HG02763 (cell line): ENCODE measurements around the gene KCNK4.

Experiments used
- ATAC-seq: cut with Tn5 transposase; IDR thresholded peaks from one replicate; pipeline ENCODE4 v1.9.1; 2021; ENCODE audit warnings: mild to moderate bottlenecking, moderate library complexity; ENCODE audit not compliant: unreplicated experiment

Gene KCNK4

DNA sequence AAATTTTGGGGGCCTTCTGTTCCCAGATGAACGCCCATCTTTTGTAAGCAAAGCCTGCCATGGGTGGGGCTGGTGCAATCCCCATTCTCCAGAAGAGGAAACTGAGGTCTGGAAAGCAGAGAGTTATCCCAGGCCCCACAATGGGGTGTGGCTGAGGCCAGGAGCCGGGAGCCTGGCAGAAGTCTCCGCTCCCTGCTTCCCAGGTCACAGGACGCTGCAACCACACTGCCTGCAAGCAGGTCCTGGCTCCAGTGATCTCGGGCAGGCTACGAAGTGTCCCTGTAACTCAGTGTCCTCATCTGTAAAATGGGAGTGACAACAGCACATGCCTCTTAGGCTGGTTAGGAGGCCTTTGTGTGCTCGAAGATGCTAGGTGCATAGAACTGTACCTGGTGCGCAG, 38.1 kb upstream of the KCNK4 start:
- no peak for ATAC-seq

GRCh38 chr11:64253481-64253880, 37.6 kb upstream of the KCNK4 start:
- no peak for ATAC-seq

DNA sequence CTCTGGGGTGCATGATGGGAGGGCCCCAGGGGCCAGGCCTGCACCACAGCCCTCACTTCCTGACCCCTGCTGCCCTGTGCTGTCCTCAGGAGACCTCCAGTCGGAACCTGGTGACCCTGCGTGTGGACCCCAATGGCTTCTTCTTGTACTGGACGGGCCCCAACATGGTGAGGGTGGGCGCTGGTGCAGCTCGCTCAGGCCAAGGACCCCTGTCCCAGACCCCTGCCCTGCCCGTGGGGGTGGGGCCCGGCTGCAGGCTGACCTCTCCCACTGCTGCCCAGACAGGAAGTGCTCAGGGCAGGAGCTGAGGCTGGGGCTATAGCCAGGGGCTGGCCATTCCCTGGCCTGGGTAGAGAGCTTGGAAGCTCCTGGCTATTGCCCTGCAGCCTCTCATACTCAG, 36.8 kb upstream of the KCNK4 start:
- no peak for ATAC-seq

DNA sequence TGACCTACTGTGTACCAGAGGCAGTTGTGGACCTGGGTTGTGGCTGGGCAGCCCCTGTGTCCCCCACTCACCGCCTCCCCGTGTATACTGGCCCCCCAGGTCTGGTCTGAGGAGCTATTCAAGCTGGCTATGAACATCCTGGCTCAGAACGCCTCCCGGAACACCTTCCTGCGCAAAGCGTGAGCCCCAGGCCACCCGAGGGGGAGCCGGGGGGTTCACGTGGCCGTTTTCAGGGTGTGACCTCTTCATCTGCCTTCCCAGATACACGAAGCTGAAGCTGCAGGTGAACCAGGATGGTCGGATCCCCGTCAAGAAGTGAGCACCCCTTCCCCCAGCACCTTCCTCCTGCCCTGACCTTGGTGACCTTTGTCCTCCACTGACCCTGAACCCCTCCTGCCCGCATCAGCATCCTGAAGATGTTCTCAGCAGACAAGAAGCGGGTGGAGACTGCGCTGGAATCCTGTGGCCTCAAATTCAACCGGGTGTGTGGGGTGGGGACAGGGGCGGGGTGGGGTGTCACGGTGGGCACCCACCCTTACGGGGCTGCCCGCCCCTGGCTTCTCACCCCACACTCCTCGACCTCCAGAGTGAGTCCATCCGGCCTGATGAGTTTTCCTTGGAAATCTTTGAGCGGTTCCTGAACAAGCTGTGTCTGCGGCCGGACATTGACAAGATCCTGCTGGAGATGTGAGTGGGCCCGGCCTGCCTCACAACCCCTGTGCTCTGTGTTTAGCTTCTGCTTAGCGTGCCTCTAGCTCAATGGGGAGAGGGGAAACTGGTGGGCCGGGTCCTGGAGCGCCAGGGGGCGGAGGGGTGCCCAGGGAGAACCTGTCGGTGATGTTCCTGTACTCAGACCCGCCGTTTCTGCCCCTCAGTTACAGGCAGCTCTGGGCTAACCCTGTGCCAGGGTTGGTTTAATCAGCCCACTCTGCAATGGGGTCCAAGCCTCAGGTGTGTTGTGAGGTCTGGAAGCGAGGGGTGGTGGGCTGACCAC, 35.7 kb upstream of the KCNK4 start:
- ATAC-seq = no peak

GRCh38 chr11:64256300-64256699, 34.8 kb upstream of the KCNK4 start:
- no peak for ATAC-seq

DNA sequence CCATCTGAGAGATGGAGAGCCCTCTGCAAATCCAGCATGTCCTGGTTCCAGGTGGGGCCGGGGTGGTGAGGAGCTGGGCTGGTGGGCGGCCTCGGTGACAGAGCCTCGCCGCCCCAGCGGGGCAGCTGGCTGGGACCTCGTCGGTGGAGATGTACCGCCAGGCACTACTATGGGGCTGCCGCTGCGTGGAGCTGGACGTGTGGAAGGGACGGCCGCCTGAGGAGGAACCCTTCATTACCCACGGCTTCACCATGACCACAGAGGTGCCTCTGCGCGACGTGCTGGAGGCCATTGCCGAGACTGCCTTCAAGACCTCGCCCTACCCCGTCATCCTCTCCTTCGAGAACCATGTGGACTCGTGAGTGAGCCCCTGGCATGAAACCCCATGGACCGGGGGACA, 32.7 kb upstream of the KCNK4 start:
- no peak for ATAC-seq

DNA sequence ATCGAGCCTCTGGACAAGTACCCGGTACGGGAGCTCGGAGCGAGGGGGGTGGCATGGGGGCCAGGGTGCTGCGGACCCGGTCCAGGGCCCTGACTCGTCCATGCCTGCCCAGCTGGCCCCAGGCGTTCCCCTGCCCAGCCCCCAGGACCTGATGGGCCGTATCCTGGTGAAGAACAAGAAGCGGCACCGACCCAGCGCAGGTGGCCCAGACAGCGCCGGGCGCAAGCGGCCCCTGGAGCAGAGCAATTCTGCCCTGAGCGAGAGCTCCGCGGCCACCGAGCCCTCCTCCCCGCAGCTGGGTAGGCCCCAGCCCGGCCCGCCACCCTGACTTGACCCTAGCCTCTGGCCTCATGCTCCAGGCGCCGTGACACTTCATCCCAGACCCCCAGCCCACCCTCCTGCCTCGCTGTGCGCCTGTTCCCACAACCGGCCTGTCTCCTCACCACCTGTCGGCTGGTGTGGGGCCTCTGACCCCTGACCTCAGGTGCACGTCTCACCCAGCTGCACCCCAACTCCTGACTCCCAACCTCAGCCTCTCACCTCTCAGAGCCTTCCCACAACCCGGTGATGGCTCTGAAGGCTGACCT, 32.1 kb upstream of the KCNK4 start:
- no peak for ATAC-seq

DNA sequence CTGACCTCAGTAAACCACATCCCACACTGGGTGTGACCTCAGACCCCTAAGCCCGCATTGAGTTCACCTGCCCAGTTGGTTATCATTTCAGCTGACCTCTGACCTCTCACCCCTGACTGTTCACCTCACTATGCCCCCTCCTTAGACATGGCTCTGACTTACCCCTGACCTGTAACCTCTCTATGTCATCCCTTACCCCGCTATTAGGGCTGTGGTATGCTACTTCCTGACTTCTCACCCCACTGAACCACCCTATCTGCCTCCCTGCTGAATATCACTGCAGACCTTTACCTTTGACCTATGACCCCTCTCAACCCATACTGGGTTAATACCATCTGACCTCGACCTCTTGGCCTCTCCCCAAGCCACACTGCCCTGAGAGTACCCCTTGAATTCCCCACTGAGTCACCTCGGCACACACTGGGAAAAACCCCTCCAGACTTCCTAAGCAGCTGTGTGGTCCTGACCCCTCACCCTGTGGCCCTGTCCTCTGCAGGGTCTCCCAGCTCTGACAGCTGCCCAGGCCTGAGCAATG, 31.5 kb upstream of the KCNK4 start:
- no peak for ATAC-seq

DNA sequence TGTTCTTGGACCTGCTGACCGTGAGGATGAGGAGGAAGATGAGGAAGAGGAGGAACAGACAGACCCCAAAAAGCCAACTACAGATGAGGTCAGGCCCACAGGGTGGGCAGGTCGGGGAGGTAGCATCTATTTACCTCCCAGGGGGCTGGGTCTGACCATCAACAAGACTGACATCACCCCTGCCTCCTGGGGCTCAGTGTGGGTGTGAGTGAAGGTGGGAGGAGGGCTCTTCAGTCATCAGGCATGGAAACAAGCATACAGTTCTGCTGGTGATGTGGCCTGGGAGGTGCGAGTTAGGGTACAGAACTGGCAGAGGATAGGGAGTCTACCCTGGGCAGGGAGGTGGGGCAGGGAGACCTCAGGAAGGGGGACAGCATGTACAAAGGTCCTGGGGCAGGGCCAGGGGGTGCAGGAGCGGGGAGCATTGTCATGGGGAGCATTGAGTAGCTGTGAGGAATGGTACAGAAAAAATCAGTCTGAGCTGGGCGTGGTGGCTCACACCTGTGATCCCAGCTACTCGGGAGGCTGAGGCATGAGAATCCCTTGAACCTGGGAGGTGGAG, 30.9 kb upstream of the KCNK4 start:
- ATAC-seq = no peak

- ATAC-seq = no peak
Observed at GRCh38 chr11:64261556-64262080, 29.5 kb upstream of the KCNK4 start.

DNA sequence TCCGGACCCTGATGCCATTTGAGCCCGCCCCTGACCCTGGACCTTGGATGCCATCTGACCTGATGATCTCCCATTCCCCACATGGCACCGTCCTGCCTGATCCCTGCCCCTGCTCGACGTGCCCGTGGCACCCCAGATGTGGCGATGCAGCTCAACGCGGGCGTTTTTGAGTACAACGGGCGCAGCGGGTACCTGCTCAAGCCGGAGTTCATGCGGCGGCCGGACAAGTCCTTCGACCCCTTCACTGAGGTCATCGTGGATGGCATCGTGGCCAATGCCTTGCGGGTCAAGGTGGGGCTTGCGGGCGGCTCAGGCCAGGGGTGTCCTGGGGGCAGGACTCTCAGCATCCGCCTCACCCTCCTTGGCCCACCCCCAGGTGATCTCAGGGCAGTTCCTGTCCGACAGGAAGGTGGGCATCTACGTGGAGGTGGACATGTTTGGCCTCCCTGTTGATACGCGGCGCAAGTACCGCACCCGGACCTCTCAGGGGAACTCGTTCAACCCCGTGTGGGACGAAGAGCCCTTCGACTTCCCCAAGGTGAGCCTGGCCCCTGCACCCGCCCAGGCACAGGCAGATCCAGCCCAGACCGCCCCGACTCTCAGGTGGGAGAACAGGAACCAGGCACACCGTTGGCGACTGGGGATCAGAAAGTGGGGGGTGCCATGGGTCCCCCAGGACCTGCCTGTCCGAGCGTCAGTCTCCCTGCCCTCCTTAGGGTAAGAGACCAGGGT, 28.7 kb upstream of the KCNK4 start:
- no peak for ATAC-seq

GRCh38 chr11:64263021-64263946, 27.8 kb upstream of the KCNK4 start:
- no peak for ATAC-seq

- no peak for ATAC-seq
Observed at GRCh38 chr11:64263947-64264317, 27.2 kb upstream of the KCNK4 start.

- no peak for ATAC-seq
Observed at GRCh38 chr11:64264371-64264852, 26.7 kb upstream of the KCNK4 start.

DNA sequence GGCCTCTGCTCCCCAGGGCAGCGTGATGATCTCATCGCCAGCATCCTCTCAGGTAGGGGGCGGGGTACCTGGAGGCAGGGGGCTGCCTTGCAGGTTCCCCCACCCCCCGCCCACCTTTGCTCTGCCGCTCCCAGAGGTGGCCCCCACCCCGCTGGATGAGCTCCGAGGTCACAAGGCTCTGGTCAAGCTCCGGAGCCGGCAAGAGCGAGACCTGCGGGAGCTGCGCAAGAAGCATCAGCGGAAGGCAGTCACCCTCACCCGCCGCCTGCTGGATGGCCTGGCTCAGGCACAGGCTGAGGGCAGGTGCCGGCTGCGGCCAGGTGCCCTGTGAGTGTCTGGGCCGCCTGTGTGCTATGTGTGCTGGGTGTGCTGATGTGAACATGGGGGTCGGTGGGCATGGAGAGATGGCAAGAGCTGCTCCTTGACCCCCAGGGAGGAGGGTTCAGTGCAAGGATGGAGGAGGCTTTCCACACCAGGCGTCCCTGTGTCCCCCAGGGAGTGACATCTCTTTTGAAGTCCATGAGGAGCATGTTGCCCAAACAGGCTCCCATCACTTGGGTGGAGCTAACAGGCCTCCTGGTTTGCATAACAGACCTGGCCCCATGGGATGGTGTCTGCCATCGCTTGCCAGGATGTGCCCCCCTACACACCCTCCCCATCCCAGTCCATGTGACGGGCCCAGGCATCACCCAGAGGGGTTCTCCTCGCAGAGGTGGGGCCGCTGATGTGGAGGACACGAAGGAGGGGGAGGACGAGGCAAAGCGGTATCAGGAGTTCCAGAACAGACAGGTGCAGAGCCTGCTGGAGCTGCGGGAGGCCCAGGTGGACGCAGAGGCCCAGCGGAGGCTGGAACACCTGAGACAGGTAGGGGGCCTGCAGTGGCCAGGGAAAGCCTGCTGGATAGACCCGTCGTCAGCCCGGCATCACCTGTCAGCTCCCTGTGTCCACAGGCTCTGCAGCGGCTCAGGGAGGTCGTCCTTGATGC, 25.6 kb upstream of the KCNK4 start:
- no peak for ATAC-seq

GRCh38 chr11:64266339-64266738, 24.8 kb upstream of the KCNK4 start:
- ATAC-seq = no peak

GRCh38 chr11:64267207-64267945, 23.7 kb upstream of the KCNK4 start:
- ATAC-seq = no peak
